Measurements from ENCODE around the gene HDAC6.

The HDAC6 gene

DNA sequence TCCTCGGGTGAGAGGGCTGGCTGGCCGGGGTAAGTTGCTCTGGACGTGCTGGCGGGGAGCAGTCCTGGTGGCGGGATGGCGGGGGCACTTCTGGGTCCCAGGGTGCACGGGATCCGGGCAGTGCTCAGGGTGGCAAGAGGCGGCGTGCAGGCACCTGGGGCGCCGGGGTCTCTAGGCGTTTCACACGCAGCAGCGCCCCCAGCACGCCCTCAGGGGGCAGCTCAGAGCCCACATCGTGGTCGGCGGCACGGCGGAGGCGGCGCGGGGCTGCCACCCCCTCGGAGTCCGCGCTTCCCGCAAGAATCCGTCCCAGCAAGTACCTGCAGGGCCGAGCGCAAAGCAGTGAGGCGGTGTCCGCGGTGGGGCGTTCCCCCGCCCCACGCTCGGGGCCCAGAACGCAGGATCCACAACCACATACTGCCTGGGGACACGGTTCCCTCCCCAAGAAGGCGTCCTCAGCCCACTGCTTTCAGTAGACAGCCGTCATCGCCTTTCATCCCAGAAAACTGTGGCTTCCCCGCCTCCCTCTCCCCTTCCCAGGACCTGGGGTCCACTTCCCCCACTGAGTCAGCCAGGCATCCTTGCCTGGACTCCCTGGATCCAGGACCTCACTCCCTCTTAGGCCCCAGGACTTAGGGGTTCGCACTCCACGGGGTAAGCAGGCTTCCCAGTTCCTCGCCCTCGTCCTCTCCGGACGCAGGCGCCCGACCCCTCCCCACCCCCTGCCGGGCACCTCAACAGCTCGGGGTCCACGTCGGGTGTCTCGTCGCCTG is 29.5 kb downstream of the HDAC6 start:
- no peak for DNase-seq (ENCODE audit: low read depth)
- H3K4me3 ChIP-seq (ENCODE audit: low read depth, low read length) = no peak overlapping the region
- TF ChIP-seq, protein P1, sequence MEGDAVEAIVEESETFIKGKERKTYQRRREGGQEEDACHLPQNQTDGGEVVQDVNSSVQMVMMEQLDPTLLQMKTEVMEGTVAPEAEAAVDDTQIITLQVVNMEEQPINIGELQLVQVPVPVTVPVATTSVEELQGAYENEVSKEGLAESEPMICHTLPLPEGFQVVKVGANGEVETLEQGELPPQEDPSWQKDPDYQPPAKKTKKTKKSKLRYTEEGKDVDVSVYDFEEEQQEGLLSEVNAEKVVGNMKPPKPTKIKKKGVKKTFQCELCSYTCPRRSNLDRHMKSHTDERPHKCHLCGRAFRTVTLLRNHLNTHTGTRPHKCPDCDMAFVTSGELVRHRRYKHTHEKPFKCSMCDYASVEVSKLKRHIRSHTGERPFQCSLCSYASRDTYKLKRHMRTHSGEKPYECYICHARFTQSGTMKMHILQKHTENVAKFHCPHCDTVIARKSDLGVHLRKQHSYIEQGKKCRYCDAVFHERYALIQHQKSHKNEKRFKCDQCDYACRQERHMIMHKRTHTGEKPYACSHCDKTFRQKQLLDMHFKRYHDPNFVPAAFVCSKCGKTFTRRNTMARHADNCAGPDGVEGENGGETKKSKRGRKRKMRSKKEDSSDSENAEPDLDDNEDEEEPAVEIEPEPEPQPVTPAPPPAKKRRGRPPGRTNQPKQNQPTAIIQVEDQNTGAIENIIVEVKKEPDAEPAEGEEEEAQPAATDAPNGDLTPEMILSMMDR (IDR thresholded peaks at IDR 0.05; ENCODE audit: control insufficient read depth, extremely low read depth, insufficient read depth) = no peak

DNA sequence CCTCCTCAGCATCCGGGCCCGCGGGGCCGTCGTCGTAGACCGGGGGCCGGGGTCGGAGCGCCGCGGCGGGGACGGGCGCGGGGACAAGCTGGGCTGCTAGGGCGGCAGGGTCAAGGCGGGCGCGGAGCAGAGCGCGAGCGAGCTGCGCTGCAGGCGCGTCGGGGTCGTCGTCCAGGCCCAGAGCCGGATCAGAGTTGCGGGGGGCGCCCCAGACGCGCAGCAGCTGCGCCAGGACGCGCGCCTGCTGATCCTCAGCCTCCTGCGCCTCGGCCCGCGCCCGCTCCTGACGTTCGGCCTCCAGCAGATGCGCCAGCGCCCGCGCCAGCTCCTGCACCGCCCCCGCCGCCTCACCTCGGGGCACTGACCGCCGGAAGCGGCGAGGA is 30.0 kb downstream of the HDAC6 start:
- TF ChIP-seq, protein P1 (IDR thresholded peaks at IDR 0.05; ENCODE audit: control insufficient read depth, extremely low read depth, insufficient read depth) = no peak
- H3K4me3 ChIP-seq (ENCODE audit: low read depth, low read length) = no peak overlapping the region
- DNase-seq (ENCODE audit: low read depth) = no peak

DNA sequence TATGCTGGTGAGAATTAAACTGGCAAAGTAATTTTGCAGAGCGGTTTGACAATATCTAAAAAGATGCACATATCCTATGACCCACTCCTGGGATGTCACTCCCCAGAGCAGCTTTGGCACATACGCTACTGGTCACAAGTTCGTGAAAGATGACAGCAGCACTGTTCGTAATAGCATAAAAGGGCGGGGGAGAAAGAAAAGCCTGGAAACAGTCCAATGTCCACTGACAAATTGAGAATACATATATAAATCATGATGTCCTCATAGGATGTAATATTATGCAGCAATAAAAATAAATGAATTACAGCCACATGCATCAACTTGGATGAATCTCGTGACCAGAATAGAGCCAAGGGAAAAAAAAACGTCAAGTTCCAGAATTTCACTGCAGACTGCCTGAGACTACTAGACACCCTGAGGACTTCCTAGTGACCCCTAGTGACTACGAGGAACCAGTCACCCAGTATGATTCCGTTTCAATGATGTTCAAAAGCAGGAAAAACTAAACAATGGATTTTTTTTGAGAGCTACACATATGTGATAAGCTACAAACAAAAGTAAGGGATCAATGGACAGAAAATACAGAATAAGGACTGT is 31.8 kb downstream of the HDAC6 start:
- TF ChIP-seq, protein P1 (IDR thresholded peaks at IDR 0.05; ENCODE audit: control insufficient read depth, extremely low read depth, insufficient read depth) = 0 out of 2 replicates have a peak, but pooled peaks have one; percentile 9
- no peak overlapping the region for H3K4me3 ChIP-seq (ENCODE audit: low read depth, low read length)
- no peak for DNase-seq (ENCODE audit: low read depth)

DNA sequence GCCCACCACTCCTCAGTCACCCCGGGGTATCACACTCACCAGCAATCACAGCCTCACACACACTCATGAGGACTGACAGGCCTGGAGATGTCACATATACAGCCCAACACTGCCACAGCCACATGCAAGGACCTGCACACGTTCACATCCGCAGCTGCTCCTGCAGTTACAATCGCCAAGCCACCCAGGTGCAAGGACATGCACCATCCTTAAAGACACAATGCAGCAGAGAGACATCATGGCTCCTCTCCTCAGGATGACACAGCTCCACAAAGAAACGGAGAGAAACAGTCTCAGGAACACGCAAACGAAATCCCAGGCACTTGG is 32.5 kb downstream of the HDAC6 start:
- peak overlapping the region; percentile 54 for H3K4me3 ChIP-seq (ENCODE audit: low read depth, low read length)
- TF ChIP-seq, protein P1 (IDR thresholded peaks at IDR 0.05; ENCODE audit: control insufficient read depth, extremely low read depth, insufficient read depth) = no peak

DNA sequence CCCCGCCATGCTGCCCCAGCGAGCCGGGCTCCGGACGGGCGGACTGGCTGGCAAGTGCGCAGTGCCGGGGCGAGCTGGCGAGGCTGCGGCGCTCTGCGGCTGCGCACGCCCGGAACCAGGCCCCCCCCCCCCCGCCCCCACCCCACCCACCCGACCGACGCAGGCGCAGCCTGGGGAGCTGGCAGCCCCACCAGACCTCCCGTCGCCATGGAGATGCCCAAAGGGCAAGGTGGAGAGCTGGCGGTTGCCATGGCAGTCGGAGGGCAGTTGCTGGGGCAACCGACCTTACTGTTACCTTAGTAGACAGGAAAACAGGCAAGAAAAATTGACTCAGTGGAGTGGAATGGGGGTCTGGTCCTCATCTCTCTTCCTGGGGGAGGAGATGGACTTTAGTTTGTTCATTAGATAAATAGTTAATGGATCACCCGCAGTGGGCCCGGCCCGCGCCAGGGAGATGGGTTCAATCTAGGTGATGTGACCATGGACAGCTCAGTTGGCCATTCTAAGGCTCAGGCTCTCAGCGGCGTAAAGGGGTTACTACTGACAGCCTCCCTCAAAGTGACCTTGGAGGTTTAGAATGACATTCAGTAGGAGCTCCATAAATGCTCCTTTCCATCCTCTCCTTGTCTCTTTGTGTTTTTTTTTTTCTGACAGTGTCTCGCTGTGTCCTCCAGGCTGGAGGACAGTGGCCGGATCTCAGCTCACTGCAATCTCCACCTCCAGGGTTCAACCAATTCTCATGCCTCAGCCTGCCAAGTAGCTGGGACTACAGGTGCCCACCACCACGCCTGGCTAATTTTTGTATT is 33.9 kb downstream of the HDAC6 start, which contains the start of gene PCSK1N:
Gene PCSK1N (minus strand): TSS at position 87 of the 806 bp plus-strand sequence. CDS start 78 bp downstream, at position 9.
- peak within 1 kb of the TSS; percentile 54 for H3K4me3 ChIP-seq (ENCODE audit: low read depth, low read length)
- DNase-seq (ENCODE audit: low read depth) = no peak

More for the DNA sequence above, 32.5 kb downstream of the HDAC6 start:
- no peak for DNase-seq (ENCODE audit: low read depth)

GRCh38 chrX:48839686-48840085 is 37.8 kb downstream of the HDAC6 start:
- H3K4me3 ChIP-seq (ENCODE audit: low read depth, low read length) = no peak overlapping the region
- DNase-seq (ENCODE audit: low read depth) = no peak
- TF ChIP-seq, protein P1 (IDR thresholded peaks at IDR 0.05; ENCODE audit: control insufficient read depth, extremely low read depth, insufficient read depth) = no peak

More for the DNA sequence above, 33.9 kb downstream of the HDAC6 start, which contains the start of gene PCSK1N:
- TF ChIP-seq, protein P1 (IDR thresholded peaks at IDR 0.05; ENCODE audit: control insufficient read depth, extremely low read depth, insufficient read depth) = no peak

Data from LNCaP clone FGC (cell line).